H9 (cell line): ENCODE measurements around the gene CCDC187. TPM values are rescaled to one million over a fixed set of nuclear protein-coding genes. Genes with fewer than 3 reads are reported as not detected.

ENCODE experiments used
- DNase-seq: peaks from one replicate; pipeline ENCODE4 v3.0.0-alpha.2; 2017
- H2AFZ ChIP-seq: one replicate; pipeline ENCODE4 v1.6.1; 2013; ENCODE audit warnings: mild to moderate bottlenecking, low read length, control low read depth, moderate library complexity
- H2AK5ac ChIP-seq: 2 replicates; pipeline ENCODE4 v1.6.1; 2013; ENCODE audit warnings: low read length, control low read depth, mixed read lengths; ENCODE audit not compliant: insufficient read length
- H2BK120ac ChIP-seq: one replicate; pipeline ENCODE4 v1.6.1; 2013; ENCODE audit warnings: low read depth, mild to moderate bottlenecking, low read length, control low read depth, inconsistent platforms; ENCODE audit not compliant: poor library complexity, severe bottlenecking
- H2BK12ac ChIP-seq: 2 replicates; pipeline ENCODE4 v1.6.1; 2013; ENCODE audit warnings: low read length, control low read depth, mixed read lengths, low read depth; ENCODE audit not compliant: insufficient read length
- H2BK15ac ChIP-seq: 2 replicates; pipeline ENCODE4 v1.6.1; 2013; ENCODE audit warnings: low read depth, low read length, control low read depth
- H2BK20ac ChIP-seq: one replicate; pipeline ENCODE4 v1.6.1; 2013; ENCODE audit warnings: low read depth, mild to moderate bottlenecking, low read length, control low read depth, inconsistent platforms; ENCODE audit not compliant: poor library complexity, severe bottlenecking
- H2BK5ac ChIP-seq: 2 replicates; pipeline ENCODE4 v1.6.1; 2013; ENCODE audit warnings: low read length, control low read depth, mixed read lengths; ENCODE audit not compliant: insufficient read length
- H3K14ac ChIP-seq: 2 replicates; pipeline ENCODE4 v1.6.1; 2013; ENCODE audit warnings: low read length, control low read depth; ENCODE audit not compliant: insufficient read depth
- H3K18ac ChIP-seq: 2 replicates; pipeline ENCODE4 v1.6.1; 2013; ENCODE audit warnings: low read depth, mild to moderate bottlenecking, mixed read lengths, low read length, control low read depth; ENCODE audit not compliant: insufficient read length
- H3K23ac ChIP-seq: 2 replicates; pipeline ENCODE4 v1.6.1; 2013; ENCODE audit warnings: low read length, control low read depth, mixed read lengths, low read depth; ENCODE audit not compliant: insufficient read length
- H3K23me2 ChIP-seq: 2 replicates; pipeline ENCODE4 v1.6.1; 2013; ENCODE audit warnings: low read depth, mild to moderate bottlenecking, mixed read lengths, low read length, control low read depth; ENCODE audit not compliant: insufficient read length, poor library complexity, severe bottlenecking
- H3K27ac ChIP-seq: 2 replicates; pipeline ENCODE4 v1.5.1; 2013; ENCODE audit warnings: low read length, control low read depth, mixed read lengths, low read depth; ENCODE audit not compliant: insufficient read length
- H3K27me3 ChIP-seq: 2 replicates; pipeline ENCODE4 v1.6.1; 2013; ENCODE audit warnings: low read length, control low read depth, inconsistent platforms; ENCODE audit not compliant: insufficient read depth
- H3K4ac ChIP-seq: 2 replicates; pipeline ENCODE4 v1.6.1; 2013; ENCODE audit warnings: low read depth, mild to moderate bottlenecking, control low read depth, inconsistent platforms, low read length, moderate library complexity
- H3K4me1 ChIP-seq: 2 replicates; pipeline ENCODE4 v1.6.1; 2013; ENCODE audit warnings: low read length, control low read depth, inconsistent platforms; ENCODE audit not compliant: insufficient read depth
- H3K4me2 ChIP-seq: 2 replicates; pipeline ENCODE4 v1.6.1; 2013; ENCODE audit warnings: low read length, control low read depth, mixed read lengths; ENCODE audit not compliant: insufficient read length, insufficient read depth
- H3K56ac ChIP-seq: 2 replicates; pipeline ENCODE4 v1.6.1; 2013; ENCODE audit warnings: low read depth, mild to moderate bottlenecking, mixed read lengths, low read length, control low read depth; ENCODE audit not compliant: insufficient read length
- H3K79me1 ChIP-seq: 2 replicates; pipeline ENCODE4 v1.6.1; 2013; ENCODE audit warnings: low read depth, mild to moderate bottlenecking, moderate library complexity, low read length, control low read depth, inconsistent platforms; ENCODE audit not compliant: insufficient read depth, poor library complexity, severe bottlenecking
- H3K79me2 ChIP-seq: 2 replicates; pipeline ENCODE4 v1.6.1; 2013; ENCODE audit warnings: low read length, control low read depth, inconsistent platforms; ENCODE audit not compliant: insufficient read depth
- H3K9ac ChIP-seq: 2 replicates; pipeline ENCODE4 v1.6.1; 2013; ENCODE audit warnings: low read length, control low read depth, mixed read lengths; ENCODE audit not compliant: insufficient read length; ENCODE audit errors: extremely low read depth
- H3K9me3 ChIP-seq: one replicate; pipeline ENCODE4 v1.6.1; 2013; ENCODE audit warnings: low read depth, low read length, inconsistent platforms; ENCODE audit not compliant: control insufficient read depth
- H3T11ph ChIP-seq: one replicate; pipeline ENCODE4 v1.6.1; 2013; ENCODE audit warnings: mild to moderate bottlenecking, low read length, control low read depth, inconsistent platforms
- H4K20me1 ChIP-seq: one replicate; pipeline ENCODE4 v1.6.1; 2013; ENCODE audit not compliant: control insufficient read depth, insufficient read length, insufficient read depth
- H4K5ac ChIP-seq: 2 replicates; pipeline ENCODE4 v1.6.1; 2013; ENCODE audit warnings: low read depth, mild to moderate bottlenecking, mixed read lengths, low read length, control low read depth; ENCODE audit not compliant: insufficient read length
- H4K8ac ChIP-seq: replicated peaks from 2 replicates; pipeline ENCODE4 v1.6.1; 2013; ENCODE audit warnings: low read length, control low read depth, mixed read lengths, low read depth; ENCODE audit not compliant: insufficient read length
- H4K91ac ChIP-seq: 2 replicates; pipeline ENCODE4 v1.6.1; 2013; ENCODE audit warnings: low read depth, mild to moderate bottlenecking, moderate library complexity, mixed read lengths, low read length, control low read depth; ENCODE audit not compliant: insufficient read length
- H3K27ac Mint-ChIP-seq, 3 experiments: 2 replicates in 2 of 3; 3 replicates in 1 of 3; pipeline ENCODE4 v1.8.0; 2020 to 2021; ENCODE audit warnings: mixed read lengths in 3 of 3, mild to moderate bottlenecking in 1 of 3, moderate library complexity in 1 of 3
- H3K27me3 Mint-ChIP-seq: 2 replicates; pipeline ENCODE4 v1.8.0; 2021; ENCODE audit warnings: low read depth, mild to moderate bottlenecking, moderate library complexity, mixed read lengths
- H3K36me3 Mint-ChIP-seq, 3 experiments: 2 replicates in 2 of 3; 3 replicates in 1 of 3; pipeline ENCODE4 v1.8.0; 2020 to 2021; ENCODE audit warnings: low read depth in 3 of 3, mixed read lengths in 3 of 3; ENCODE audit not compliant: insufficient read depth in 1 of 3
- H3K4me1 Mint-ChIP-seq, 2 experiments: 2 replicates each; pipeline ENCODE4 v1.8.0; 2020; ENCODE audit warnings: mixed read lengths in 2 of 2
- H3K4me3 Mint-ChIP-seq, 2 experiments: 2 replicates in 1 of 2; 3 replicates in 1 of 2; pipeline ENCODE4 v1.8.0; 2020 to 2021; ENCODE audit warnings: mild to moderate bottlenecking in 2 of 2, mixed read lengths in 2 of 2, moderate library complexity in 1 of 2
- H3K9me3 Mint-ChIP-seq, 2 experiments: 2 replicates in 1 of 2; 3 replicates in 1 of 2; pipeline ENCODE4 v1.8.0; 2020; ENCODE audit warnings: mild to moderate bottlenecking in 2 of 2, mixed read lengths in 2 of 2, moderate library complexity in 1 of 2
- CTCF ChIP-seq: fragments of 200-600 bp; sonication (generic); conservative IDR thresholded peaks from 3 replicates; pipeline ENCODE4 v1.8.0; 2021; ENCODE audit warnings: antibody characterized with exemption, mild to moderate bottlenecking
- WGBS: extraction: QIAGEN DNeasy Blood & Tissue Kit; methylation state at CpG from one replicate; pipeline ENCODE4 v1.1.7; 2013; ENCODE audit warnings: missing lambda C conversion rate, low lambda C conversion rate, mixed read lengths; ENCODE audit not compliant: insufficient read length; ENCODE audit errors: extremely low coverage; 5-methylcytosine and 5-hydroxymethylcytosine counted together
- total RNA-seq: library from RNA; stranded (reverse); gene quantifications from 2 replicates; pipeline ENCODE4 v1.2.1, GENCODE V29; 2021

Gene CCDC187
- total RNA-seq, 1 experiment from 2014 or later, result 0.07 TPM

DNA sequence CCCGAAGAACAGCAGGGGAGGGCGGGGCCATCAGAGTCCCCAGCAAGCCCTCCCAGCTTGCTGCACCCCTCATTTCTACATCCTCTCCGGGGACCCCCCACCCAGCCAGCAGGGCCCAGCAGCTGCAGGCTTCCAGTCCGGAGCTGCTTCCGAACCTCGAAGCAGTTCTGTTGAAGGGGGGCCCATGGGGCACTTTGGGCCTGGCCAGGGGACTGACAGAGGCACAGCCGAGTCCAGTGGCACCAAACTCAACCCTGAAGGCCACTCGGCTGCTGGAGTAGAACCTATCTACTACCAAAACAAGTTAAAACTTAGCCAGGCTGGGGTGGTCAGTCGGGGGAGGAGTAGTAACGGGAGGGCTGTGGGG lies 8.1 kb upstream of the CCDC187 start:
- H3K27ac Mint-ChIP-seq, result no peak overlapping the region
- H2BK12ac ChIP-seq, result no peak overlapping the region
- H3K9me3 ChIP-seq, result no peaks in the 10 kb centered on the region
- no peak overlapping the region for H3K4me3 Mint-ChIP-seq
- H3K4me1 ChIP-seq, result no peaks in the 10 kb centered on the region
- peaks cover 13 to 15% of the 10 kb centered on the region in 2 experiments for H3K9me3 Mint-ChIP-seq
- H3K27me3 ChIP-seq, result no peaks in the 10 kb centered on the region
- H2BK120ac ChIP-seq, result no peak overlapping the region
- no peak overlapping the region for H2BK15ac ChIP-seq
- H4K91ac ChIP-seq, result no peak overlapping the region
- no peaks in the 10 kb centered on the region for H3K4me1 Mint-ChIP-seq
- no peak overlapping the region for H3K14ac ChIP-seq
- H4K5ac ChIP-seq, result no peak overlapping the region
- H4K20me1 ChIP-seq, result no peaks in the 10 kb centered on the region
- no peaks in the 10 kb centered on the region for H3K79me2 ChIP-seq
- no peaks in the 10 kb centered on the region for H3K79me1 ChIP-seq
- no peak overlapping the region for H3T11ph ChIP-seq
- no peak for DNase-seq
- H3K23ac ChIP-seq, result no peak overlapping the region
- no peak overlapping the region for H2AK5ac ChIP-seq
- H3K4me2 ChIP-seq, result no peak overlapping the region
- no peak overlapping the region for H3K4ac ChIP-seq
- no peak for TF ChIP-seq CTCF
- H3K36me3 Mint-ChIP-seq, result peaks cover 6 to 19% (median 7%) of the 10 kb centered on the region in 3 experiments; a peak in 6 of 7 replicates
- H2BK5ac ChIP-seq, result no peak overlapping the region
- no peaks in the 10 kb centered on the region for H3K23me2 ChIP-seq
- H3K18ac ChIP-seq, result no peak overlapping the region
- WGBS, result no CpG with 5 or more reads among the region's 10 CpGs
- no peak overlapping the region for H4K8ac ChIP-seq
- H3K27me3 Mint-ChIP-seq, result peaks cover 5% of the 10 kb centered on the region; the same call in 1 of the 2 replicates
- no peak overlapping the region for H2AFZ ChIP-seq
- no peak overlapping the region for H3K27ac ChIP-seq
- no peak overlapping the region for H3K56ac ChIP-seq
- no peak overlapping the region for H3K9ac ChIP-seq
- H2BK20ac ChIP-seq, result no peak overlapping the region
